Mesothelial cell of epicardium (in vitro differentiated cells): Measurements from ENCODE around the gene RBM10. TPM values are rescaled to one million over a fixed set of nuclear protein-coding genes. Genes with fewer than 3 reads are reported as not detected.

ENCODE experiments used
- DNase-seq, 2 experiments: peaks; one replicate each; pipeline ENCODE4 v3.0.0; 2021; ENCODE audit warnings: low spot score in 2 of 2; ENCODE audit not compliant: unreplicated experiment in 2 of 2
- H3K27ac Mint-ChIP-seq: 2 replicates; pipeline ENCODE4 v1.8.0; 2021; ENCODE audit warnings: mixed read lengths
- H3K27me3 Mint-ChIP-seq: 2 replicates; pipeline ENCODE4 v1.8.0; 2021; ENCODE audit warnings: low read depth, mixed read lengths
- H3K36me3 Mint-ChIP-seq: 2 replicates; pipeline ENCODE4 v1.8.0; 2021; ENCODE audit warnings: mixed read lengths
- H3K4me1 Mint-ChIP-seq: 2 replicates; pipeline ENCODE4 v1.8.0; 2021; ENCODE audit warnings: mixed read lengths
- H3K4me3 Mint-ChIP-seq: 2 replicates; pipeline ENCODE4 v1.8.0; 2021; ENCODE audit warnings: mild to moderate bottlenecking, moderate library complexity, mixed read lengths
- H3K9me3 Mint-ChIP-seq: 2 replicates; pipeline ENCODE4 v1.8.0; 2021; ENCODE audit warnings: mixed read lengths
- total RNA-seq: library from RNA; stranded (reverse); gene quantifications from 3 replicates; pipeline ENCODE4 v1.2.1, GENCODE V29; 2021
- TF ChIP-seq, protein P1 (sequence below): fragments of 200-600 bp; sonication (generic); IDR thresholded peaks from one replicate; pipeline ENCODE4 v1.5.0; 2021; ENCODE audit warnings: antibody characterized with exemption; ENCODE audit not compliant: unreplicated experiment

The RBM10 gene
- total RNA-seq, 1 donor from 2014 or later = 58.7 TPM

DNA sequence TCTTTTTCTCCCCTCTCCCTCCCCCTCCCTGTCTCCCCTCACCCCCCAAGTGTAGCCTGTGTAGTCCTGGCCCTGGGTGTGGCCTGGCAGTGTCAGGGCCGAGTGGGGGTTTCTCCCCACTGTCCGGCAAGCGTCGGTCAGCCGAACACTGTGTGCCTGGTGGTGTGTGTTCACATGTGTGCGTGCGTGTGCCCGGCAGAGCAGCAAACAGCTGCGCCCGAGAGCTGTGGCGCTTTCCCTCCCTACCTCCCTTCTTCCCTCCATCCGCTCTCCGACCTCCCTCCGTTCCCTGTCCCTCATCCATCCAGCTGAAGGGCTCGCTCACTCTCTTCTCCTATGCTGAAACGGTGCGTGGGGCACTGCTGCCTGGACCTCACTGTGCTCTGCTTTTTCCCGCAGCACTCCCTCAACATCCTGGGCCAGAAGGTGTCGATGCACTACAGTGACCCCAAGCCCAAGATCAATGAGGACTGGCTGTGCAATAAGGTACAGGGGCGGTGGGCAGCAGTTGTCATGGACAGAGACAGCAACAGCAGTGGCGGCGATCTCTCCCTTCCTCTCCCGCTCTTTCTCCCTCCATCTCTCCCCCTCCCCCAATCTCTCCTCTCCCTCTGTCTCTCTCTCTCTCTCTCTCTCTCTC, 31.2 kb downstream of the RBM10 start:
- no peak for DNase-seq
- H3K36me3 Mint-ChIP-seq = peaks cover 17% of the 10 kb centered on the region
- H3K27ac Mint-ChIP-seq = no peak overlapping the region
- TF ChIP-seq, protein P1, sequence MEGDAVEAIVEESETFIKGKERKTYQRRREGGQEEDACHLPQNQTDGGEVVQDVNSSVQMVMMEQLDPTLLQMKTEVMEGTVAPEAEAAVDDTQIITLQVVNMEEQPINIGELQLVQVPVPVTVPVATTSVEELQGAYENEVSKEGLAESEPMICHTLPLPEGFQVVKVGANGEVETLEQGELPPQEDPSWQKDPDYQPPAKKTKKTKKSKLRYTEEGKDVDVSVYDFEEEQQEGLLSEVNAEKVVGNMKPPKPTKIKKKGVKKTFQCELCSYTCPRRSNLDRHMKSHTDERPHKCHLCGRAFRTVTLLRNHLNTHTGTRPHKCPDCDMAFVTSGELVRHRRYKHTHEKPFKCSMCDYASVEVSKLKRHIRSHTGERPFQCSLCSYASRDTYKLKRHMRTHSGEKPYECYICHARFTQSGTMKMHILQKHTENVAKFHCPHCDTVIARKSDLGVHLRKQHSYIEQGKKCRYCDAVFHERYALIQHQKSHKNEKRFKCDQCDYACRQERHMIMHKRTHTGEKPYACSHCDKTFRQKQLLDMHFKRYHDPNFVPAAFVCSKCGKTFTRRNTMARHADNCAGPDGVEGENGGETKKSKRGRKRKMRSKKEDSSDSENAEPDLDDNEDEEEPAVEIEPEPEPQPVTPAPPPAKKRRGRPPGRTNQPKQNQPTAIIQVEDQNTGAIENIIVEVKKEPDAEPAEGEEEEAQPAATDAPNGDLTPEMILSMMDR = no peak
- no peaks in the 10 kb centered on the region for H3K27me3 Mint-ChIP-seq
- H3K4me3 Mint-ChIP-seq = no peak overlapping the region
- no peaks in the 10 kb centered on the region for H3K4me1 Mint-ChIP-seq
- peaks cover 3% of the 10 kb centered on the region for H3K9me3 Mint-ChIP-seq

DNA sequence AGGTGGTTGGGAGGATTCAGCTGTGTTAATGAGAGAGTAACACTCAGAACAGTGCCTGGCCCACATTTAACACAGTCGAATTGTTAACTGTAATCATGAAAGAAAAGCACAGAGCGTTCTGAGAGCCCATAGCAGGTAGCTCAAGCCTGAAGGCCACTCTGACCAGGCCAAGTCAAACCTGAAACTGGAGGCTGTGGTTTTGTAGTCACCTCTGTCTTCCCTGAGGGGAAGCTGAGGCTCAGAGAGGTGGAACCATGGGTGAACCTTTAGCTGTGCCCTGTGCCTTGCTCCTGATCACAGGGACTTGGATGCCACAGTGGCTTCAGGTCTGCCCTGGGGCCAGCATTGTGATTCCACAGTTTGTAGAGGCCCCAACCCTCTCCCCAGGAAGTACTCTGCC, 32.1 kb downstream of the RBM10 start:
- Mint-ChIP-seq H3K4me1 (no peaks in the 10 kb centered on the region), H3K27me3 (no peaks in the 10 kb centered on the region), H3K4me3 (no peak overlapping the region), H3K36me3 (peaks cover 13% of the 10 kb centered on the region), H3K27ac (no peak overlapping the region), H3K9me3 (no peaks in the 10 kb centered on the region)
- no peak for DNase-seq
- TF ChIP-seq, protein P1 = no peak

DNA sequence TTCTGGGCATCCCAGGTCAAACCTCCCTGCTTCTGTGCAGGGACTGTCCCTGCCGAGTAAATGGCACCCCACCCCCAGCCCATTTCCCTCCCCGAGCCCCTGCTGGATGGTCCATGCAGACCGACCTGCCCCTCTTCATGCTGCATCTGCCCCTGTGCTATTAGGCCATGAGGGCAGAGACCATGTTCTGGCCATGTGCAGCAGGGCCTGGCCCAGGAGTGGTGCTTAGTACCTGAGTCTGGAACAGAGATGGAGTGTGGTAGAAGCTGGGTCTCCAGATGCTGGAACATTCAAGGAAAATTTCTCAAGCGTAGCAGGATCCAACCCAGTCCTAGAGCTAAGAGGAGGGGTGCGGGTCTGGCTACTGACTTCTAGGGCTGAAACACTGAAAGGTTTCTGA, 33.3 kb downstream of the RBM10 start:
- Mint-ChIP-seq H3K27me3 (no peaks in the 10 kb centered on the region), H3K4me3 (no peak overlapping the region), H3K36me3 (peaks cover 19% of the 10 kb centered on the region), H3K27ac (no peak overlapping the region), H3K9me3 (no peaks in the 10 kb centered on the region), H3K4me1 (no peaks in the 10 kb centered on the region)
- no peak for DNase-seq
- TF ChIP-seq, protein P1 = no peak

DNA sequence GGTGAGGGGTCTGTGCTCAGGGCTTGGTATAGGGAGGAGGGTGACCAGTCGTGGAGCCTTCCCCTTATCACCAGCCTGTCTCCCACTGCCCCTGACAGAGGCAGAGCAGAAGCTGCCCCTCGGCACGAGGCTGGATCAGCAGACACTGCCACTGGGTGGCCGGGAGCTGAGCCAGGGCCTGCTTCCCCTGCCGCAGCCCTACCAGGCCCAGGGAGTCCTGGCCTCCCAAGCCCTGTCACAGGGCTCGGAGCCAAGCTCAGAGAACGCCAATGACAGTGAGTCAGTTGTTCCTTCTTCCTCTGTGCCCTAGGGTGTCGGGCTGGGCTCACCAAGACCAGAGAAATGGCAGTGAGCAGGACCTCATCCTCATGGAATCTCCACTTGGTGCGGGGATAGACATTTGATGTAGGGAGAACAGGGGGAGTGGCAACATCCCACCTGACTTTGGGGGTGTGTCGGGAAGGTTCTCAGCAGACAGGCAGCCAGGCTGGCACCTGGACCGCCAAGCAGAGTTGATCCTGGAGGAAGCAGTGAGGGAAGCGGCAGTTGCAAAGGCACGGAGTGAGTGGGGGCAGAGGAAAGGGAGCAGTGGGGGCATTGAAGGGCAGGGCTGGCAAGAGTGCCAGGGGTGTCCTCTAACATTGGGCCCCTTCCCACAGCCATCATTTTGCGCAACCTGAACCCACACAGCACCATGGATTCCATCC, 34.4 kb downstream of the RBM10 start:
- Mint-ChIP-seq H3K4me3 (no peak overlapping the region), H3K27me3 (no peaks in the 10 kb centered on the region), H3K4me1 (no peaks in the 10 kb centered on the region), H3K27ac (no peak overlapping the region), H3K9me3 (no peaks in the 10 kb centered on the region), H3K36me3 (peaks cover 19% of the 10 kb centered on the region)
- DNase-seq = no peak
- TF ChIP-seq, protein P1 = no peak

DNA sequence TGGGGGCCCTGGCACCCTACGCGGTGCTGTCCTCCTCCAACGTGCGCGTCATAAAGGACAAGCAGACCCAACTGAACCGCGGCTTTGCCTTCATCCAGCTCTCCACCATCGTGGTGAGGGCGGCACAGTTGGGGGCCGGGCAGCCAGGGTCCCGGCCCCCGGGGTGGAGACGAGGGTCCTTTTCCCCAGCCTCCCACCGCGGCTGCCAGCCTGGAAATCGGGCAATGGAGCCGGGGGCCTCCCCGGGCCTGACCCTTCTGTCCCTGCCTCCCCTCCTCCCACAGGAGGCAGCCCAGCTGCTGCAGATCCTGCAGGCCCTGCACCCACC, 34.9 kb downstream of the RBM10 start:
- no peak overlapping the region for H3K4me3 Mint-ChIP-seq
- no peaks in the 10 kb centered on the region for H3K27me3 Mint-ChIP-seq
- no peaks in the 10 kb centered on the region for H3K4me1 Mint-ChIP-seq
- H3K9me3 Mint-ChIP-seq = no peaks in the 10 kb centered on the region
- no peak for DNase-seq
- TF ChIP-seq, protein P1 = no peak
- H3K27ac Mint-ChIP-seq = no peak overlapping the region
- peaks cover 19% of the 10 kb centered on the region for H3K36me3 Mint-ChIP-seq
